Caco-2 (cell line): ENCODE measurements around the gene HOXC12. TPM values are rescaled to one million over a fixed set of nuclear protein-coding genes. Genes with fewer than 3 reads are reported as not detected.

Source experiments
- BruUV-seq: library from RNA; stranded (reverse); fragments of 400-500 nt; replicated peaks from 2 replicates; lab custom pipeline; 2021; lab: Mats Ljungman, UMichigan
- CTCF ChIA-PET: fragments of 300-600 bp; sonication (Branson Sonifier 250); formaldehyde crosslinking; loops from one replicate; lab custom pipeline; 2022; ENCODE audit warnings: antibody characterized with exemption; lab: Charles Lee
- POLR2A ChIA-PET: fragments of 300-600 bp; sonication (Branson Sonifier 250); formaldehyde crosslinking; loops from one replicate; lab custom pipeline; 2022; ENCODE audit warnings: antibody characterized with exemption; lab: Charles Lee
- DNase-seq, 2 experiments: peaks; one replicate each; pipeline versions ENCODE4 v3.0.0 to v3.0.0-alpha.2; 2020 to 2022
- H3K27me3 ChIP-seq: replicated peaks from 2 replicates; pipeline ENCODE4 v1.6.0; 2011; ENCODE audit warnings: low read length; ENCODE audit not compliant: control insufficient read depth, insufficient read depth
- H3K36me3 ChIP-seq: 2 replicates; pipeline ENCODE4 v1.5.1; 2011; ENCODE audit warnings: low read length; ENCODE audit not compliant: control insufficient read depth, insufficient read depth
- H3K4me1 ChIP-seq: fragments of 250-450 bp; sonication (Bioruptor Pico); 2 replicates; pipeline ENCODE4 v1.5.1; 2020; ENCODE audit warnings: mild to moderate bottlenecking
- H3K4me3 ChIP-seq: 2 replicates; pipeline ENCODE4 v1.5.1; 2011; ENCODE audit warnings: low read depth, mild to moderate bottlenecking, control low read depth, low read length
- H3K9me3 ChIP-seq: fragments of 250-450 bp; sonication (Bioruptor Pico); 2 replicates; pipeline ENCODE4 v1.5.1; 2020; ENCODE audit warnings: mild to moderate bottlenecking, moderate library complexity
- H3K27ac Mint-ChIP-seq: one replicate; pipeline ENCODE4 v1.8.0; 2022; ENCODE audit warnings: mixed read lengths; ENCODE audit not compliant: unreplicated experiment
- H3K27me3 Mint-ChIP-seq: one replicate; pipeline ENCODE4 v1.8.0; 2022; ENCODE audit warnings: mixed read lengths; ENCODE audit not compliant: insufficient read depth, unreplicated experiment
- H3K36me3 Mint-ChIP-seq: one replicate; pipeline ENCODE4 v1.8.0; 2022; ENCODE audit warnings: mild to moderate bottlenecking, mixed read lengths; ENCODE audit not compliant: insufficient read depth, unreplicated experiment
- H3K4me1 Mint-ChIP-seq: one replicate; pipeline ENCODE4 v1.8.0; 2022; ENCODE audit warnings: low read depth, mixed read lengths; ENCODE audit not compliant: unreplicated experiment
- H3K4me3 Mint-ChIP-seq: one replicate; pipeline ENCODE4 v1.8.0; 2022; ENCODE audit warnings: mild to moderate bottlenecking, moderate library complexity, mixed read lengths; ENCODE audit not compliant: unreplicated experiment
- H3K9me3 Mint-ChIP-seq: one replicate; pipeline ENCODE4 v1.8.0; 2022; ENCODE audit warnings: mixed read lengths; ENCODE audit not compliant: unreplicated experiment
- CTCF ChIP-seq, 2 experiments: fragments of 200-600 bp in 1 of 2; IDR thresholded peaks; 1 replicate in 1 of 2; 2 replicates in 1 of 2; pipeline versions ENCODE4 v1.5.1 to v1.8.0; 2011 to 2022; ENCODE audit warnings: antibody characterized with exemption in 1 of 2, control low read depth in 1 of 2, inconsistent platforms in 1 of 2, low read depth in 1 of 2, low read length in 1 of 2, mild to moderate bottlenecking in 1 of 2, moderate library complexity in 1 of 2; ENCODE audit not compliant: insufficient read depth in 1 of 2, severe bottlenecking in 1 of 2, unreplicated experiment in 1 of 2
- intact Hi-C: fragments of 100-400 bp; cut with micrococcal nuclease; formaldehyde crosslinking; loops from one replicate; pipeline ENCODE4 v1.10.0; 2022; ENCODE audit not compliant: unreplicated experiment
- total RNA-seq: library from RNA; stranded (reverse); gene quantifications from 2 replicates; pipeline ENCODE4 v1.2.3, GENCODE V29; 2022

HOXC12 gene
- total RNA-seq, 1 experiment from 2014 or later: 10.3 TPM

- Mint-ChIP-seq H3K27ac (peak overlapping the region; percentile 97), H3K9me3 (no peaks in the 10 kb centered on the region), H3K27me3 (no peaks in the 10 kb centered on the region), H3K4me3 (peak overlapping the region; percentile 89), H3K4me1 (no peaks in the 10 kb centered on the region), H3K36me3 (peaks cover 14% of the 10 kb centered on the region)
- POLR2A ChIA-PET: no interaction called here
- no peaks in the 10 kb centered on the region for H3K27me3 ChIP-seq
- H3K9me3 ChIP-seq: no peaks in the 10 kb centered on the region
- peak overlapping the region; percentile 63 for H3K4me3 ChIP-seq
- no peak for DNase-seq
- H3K4me1 ChIP-seq: peaks cover 6% of the 10 kb centered on the region
- H3K36me3 ChIP-seq: no peaks in the 10 kb centered on the region
- CTCF ChIA-PET: interaction anchor here (1.4 to 1.8 kb wide), 4 partner anchors 11 to 205 kb away, joined by 3 to 9 read pairs (median 6); partner anchors contain the start of gene HOXC10
- intact Hi-C loops: no loop called here
- no peak for TF ChIP-seq CTCF (IDR thresholded peaks at IDR 0.05; ENCODE audit: insufficient read depth in 1 of 2, low read depth in 1 of 2, low read length in 1 of 2, severe bottlenecking in 1 of 2, unreplicated experiment in 1 of 2)
- BruUV-seq: TSS peak; percentile 39
Measured at GRCh38 chr12:53996240-53997203, 41.8 kb downstream of the HOXC12 start.

GRCh38 chr12:53997204-53998109, 42.8 kb downstream of the HOXC12 start:
- intact Hi-C loops: no loop called here
- peaks cover 6% of the 10 kb centered on the region for H3K4me1 ChIP-seq
- no peaks in the 10 kb centered on the region for H3K9me3 ChIP-seq
- no peaks in the 10 kb centered on the region for H3K4me1 Mint-ChIP-seq
- TF ChIP-seq CTCF (IDR thresholded peaks at IDR 0.05; ENCODE audit: insufficient read depth in 1 of 2, low read depth in 1 of 2, low read length in 1 of 2, severe bottlenecking in 1 of 2, unreplicated experiment in 1 of 2): no peak
- no peak overlapping the region for H3K4me3 ChIP-seq
- no peaks in the 10 kb centered on the region for H3K9me3 Mint-ChIP-seq
- H3K27ac Mint-ChIP-seq: no peak overlapping the region
- no TSS peak for BruUV-seq
- H3K27me3 Mint-ChIP-seq: no peaks in the 10 kb centered on the region
- no peaks in the 10 kb centered on the region for H3K36me3 ChIP-seq
- H3K4me3 Mint-ChIP-seq: no peak overlapping the region
- H3K27me3 ChIP-seq: no peaks in the 10 kb centered on the region
- peaks cover 14% of the 10 kb centered on the region for H3K36me3 Mint-ChIP-seq
- ChIA-PET POLR2A (no interaction called here), CTCF (interaction anchor here (1.4 kb wide), 1 partner anchor 19 kb away, joined by 3 read pairs; no protein-coding TSS in a partner anchor)
- DNase-seq: no peak
